Endothelial cell of umbilical vein (primary cell): ENCODE data around the gene QSER1. TPM values are rescaled to one million over a fixed set of nuclear protein-coding genes. Genes with fewer than 3 reads are reported as not detected.

Experiments
- BruUV-seq: library from RNA; stranded (reverse); fragments of 400-500 nt; replicated peaks from 2 replicates; lab custom pipeline; 2021; lab: Mats Ljungman, UMichigan
- CTCF ChIA-PET: fragments of 300-600, 350-600 bp; sonication (Branson Sonifier 250); formaldehyde crosslinking; loops from one replicate; lab custom pipeline; 2021; ENCODE audit warnings: antibody characterized with exemption, inconsistent platforms; lab: Charles Lee
- POLR2A ChIA-PET: fragments of 300-600, 350-600 bp; sonication (Branson Sonifier 250); formaldehyde crosslinking; loops from one replicate; lab custom pipeline; 2021; ENCODE audit warnings: antibody characterized with exemption, inconsistent platforms; lab: Charles Lee
- DNase-seq: peaks from one replicate; pipeline ENCODE4 v3.0.0-alpha.2; 2011; ENCODE audit warnings: low read depth, low spot score
- FAIRE-seq: peaks from 2 replicates; lab custom pipeline; 2011; peaks lifted over from hg19 to GRCh38; lab: Jason Lieb, UNC
- H2AFZ ChIP-seq: 2 replicates; pipeline ENCODE4 v1.6.0; 2012; ENCODE audit warnings: low read depth, low read length, control low read depth, inconsistent platforms
- H3K27ac ChIP-seq: 2 replicates; pipeline ENCODE4 v1.5.1; 2011; ENCODE audit warnings: low read depth, mild to moderate bottlenecking, control low read depth, low read length, moderate library complexity; ENCODE audit not compliant: insufficient read depth
- H3K27me3 ChIP-seq, 2 experiments: 2 replicates each; pipeline versions ENCODE4 v1.6.0 to v1.6.1; 2011; ENCODE audit warnings: low read length in 2 of 2, mixed read lengths in 1 of 2; ENCODE audit not compliant: control insufficient read depth in 2 of 2, insufficient read depth in 2 of 2
- H3K36me3 ChIP-seq, 2 experiments: 2 replicates in 1 of 2; 3 replicates in 1 of 2; pipeline ENCODE4 v1.5.1; 2011; ENCODE audit warnings: low read length in 2 of 2, mild to moderate bottlenecking in 1 of 2, moderate library complexity in 1 of 2; ENCODE audit not compliant: control insufficient read depth in 2 of 2, insufficient read depth in 2 of 2; ENCODE audit errors: extremely low read depth in 1 of 2
- H3K4me1 ChIP-seq: 3 replicates; pipeline ENCODE4 v1.5.1; 2011; ENCODE audit warnings: mild to moderate bottlenecking, low read length; ENCODE audit not compliant: control insufficient read depth, insufficient read depth; ENCODE audit errors: extremely low read depth
- H3K4me2 ChIP-seq: 2 replicates; pipeline ENCODE4 v1.6.1; 2011; ENCODE audit warnings: low read length, control low read depth, mixed read lengths; ENCODE audit not compliant: insufficient read depth
- H3K4me3 ChIP-seq, 3 experiments: fragments of 200-600 bp in 1 of 3; sonication (generic), shearing (Covaris generic) in 1 of 3; replicated peaks in 1 of 3; 2 replicates each; pipeline ENCODE4 v1.5.1; 2011 to 2016; ENCODE audit warnings: control low read depth in 3 of 3, low read length in 3 of 3, mild to moderate bottlenecking in 2 of 3, inconsistent platforms in 1 of 3, low read depth in 1 of 3, moderate library complexity in 1 of 3; ENCODE audit not compliant: insufficient read depth in 1 of 3
- H3K79me2 ChIP-seq: 2 replicates; pipeline ENCODE4 v1.6.0; 2012; ENCODE audit warnings: low read length, inconsistent platforms; ENCODE audit not compliant: control insufficient read depth, insufficient read depth
- H3K9ac ChIP-seq: replicated peaks from 2 replicates; pipeline ENCODE3; 2011; ENCODE audit warnings: low read length, control low read depth; ENCODE audit not compliant: insufficient read depth; ENCODE audit errors: extremely low read depth
- H3K9me1 ChIP-seq: replicated peaks from 3 replicates; pipeline ENCODE4 v1.6.0; 2011; ENCODE audit warnings: mild to moderate bottlenecking, low read length; ENCODE audit not compliant: control insufficient read depth, insufficient read depth; ENCODE audit errors: extremely low read depth
- H3K9me3 ChIP-seq: replicated peaks from 2 replicates; pipeline ENCODE4 v1.5.1; 2012; ENCODE audit warnings: low read length, inconsistent platforms; ENCODE audit not compliant: control insufficient read depth, insufficient read depth
- H4K20me1 ChIP-seq: replicated peaks from 2 replicates; pipeline ENCODE3; 2011; ENCODE audit warnings: mild to moderate bottlenecking, low read length; ENCODE audit not compliant: control insufficient read depth, insufficient read depth; ENCODE audit errors: extremely low read depth
- CTCF ChIP-seq, 2 donors: IDR thresholded peaks; 1 replicate in 1 of 2; 2 replicates in 1 of 2; pipeline ENCODE4 v1.5.1; 2011; ENCODE audit warnings: low read length in 2 of 2, mild to moderate bottlenecking in 2 of 2, moderate library complexity in 2 of 2, control low read depth in 1 of 2, inconsistent platforms in 1 of 2, low read depth in 1 of 2; ENCODE audit not compliant: insufficient read depth in 1 of 2; ENCODE audit errors: extremely low read depth in 1 of 2
- FOS ChIP-seq: IDR thresholded peaks from 2 replicates; pipeline ENCODE4 v1.6.1; 2011; ENCODE audit warnings: mild to moderate bottlenecking, low read length, moderate library complexity, borderline replicate concordance; ENCODE audit not compliant: insufficient read depth
- JUN ChIP-seq: IDR thresholded peaks from 2 replicates; pipeline ENCODE4 v1.6.1; 2011; ENCODE audit warnings: borderline replicate concordance, low read depth; ENCODE audit not compliant: insufficient read length, insufficient read depth
- MYC ChIP-seq: IDR thresholded peaks from one replicate; pipeline ENCODE4 v1.6.1; 2011; ENCODE audit warnings: mild to moderate bottlenecking, low read depth, low read length
- POLR2A ChIP-seq: IDR thresholded peaks from 2 replicates; pipeline ENCODE4 v1.6.1; 2012; ENCODE audit warnings: low read depth, mild to moderate bottlenecking, control low read depth, low read length
- POLR2AphosphoS5 ChIP-seq: IDR thresholded peaks from 2 replicates; pipeline ENCODE4 v1.6.1; 2012; ENCODE audit warnings: low read depth, mild to moderate bottlenecking, control low read depth, low read length, moderate library complexity; ENCODE audit not compliant: insufficient read depth
- dilution Hi-C: fragments of 300-500 bp; cut with MboI; formaldehyde crosslinking; loops from one replicate; pipeline ENCODE4 v1.15.0; 2019; ENCODE audit warnings: low sequenced_read_pairs; ENCODE audit not compliant: extremely low pct_ligation_motif_present
- intact Hi-C: fragments of 100-400 bp; cut with micrococcal nuclease; formaldehyde crosslinking; loops from one replicate; pipeline ENCODE4 v1.10.0; 2022
- polyA plus RNA-seq, 4 experiments: library from polyadenylated mRNA; depleted of rRNA in 3 of 4; stranded (reverse) in 3 of 4; unstranded in 1 of 4; fragments of >200 nt; gene quantifications; 2 replicates each; pipeline versions ENCODE4 v1.2.1 to v1.2.3, GENCODE V29; 2011 to 2012; ENCODE audit warnings: missing spikeins in 1 of 4
- total RNA-seq: library from RNA; stranded (reverse); gene quantifications from 2 replicates; pipeline ENCODE4 v1.2.3, GENCODE V29; 2021
- TF ChIP-seq, protein P1 (sequence below): IDR thresholded peaks from 2 replicates; pipeline ENCODE4 v1.6.1; 2011; ENCODE audit not compliant: insufficient read depth, insufficient read length

QSER1 gene
- total and polyA plus RNA-seq, 2 donors (not counting 3 experiments of a cell fraction or from before 2014, with no cell fraction given): 5.5 to 36.6 TPM

GRCh38 chr11:32990481-32990880 is 97.9 kb downstream of the QSER1 start:
- Histone ChIP-seq H3K36me3 (no peaks in the 10 kb centered on the region), H3K4me2 (no peak overlapping the region), H4K20me1 (no peaks in the 10 kb centered on the region), H3K4me3 (no peak overlapping the region), H3K79me2 (no peaks in the 10 kb centered on the region), H3K9me3 (no peaks in the 10 kb centered on the region), H2AFZ (no peak overlapping the region), H3K27ac (no peak overlapping the region), H3K27me3 (peaks cover 8 to 11% of the 10 kb centered on the region in 2 experiments), H3K9me1 (no peaks in the 10 kb centered on the region), H3K4me1 (no peaks in the 10 kb centered on the region), H3K9ac (no peak overlapping the region)
- intact Hi-C loops (no loop called here), dilution Hi-C loops (no loop called here)
- DNase-seq (no peak), FAIRE-seq (no peak)
- POLR2A ChIA-PET: no interaction called here
- BruUV-seq: no TSS peak
- TF ChIP-seq FOS (no peak), POLR2A (no peak), POLR2AphosphoS5 (no peak), JUN (no peak), CTCF (IDR thresholded peaks at IDR 0.05; ENCODE audit: extremely low read depth in 1 of 2, insufficient read depth in 1 of 2, low read depth in 1 of 2, low read length in 2 of 2) (no peak)
- TF ChIP-seq, protein P1, sequence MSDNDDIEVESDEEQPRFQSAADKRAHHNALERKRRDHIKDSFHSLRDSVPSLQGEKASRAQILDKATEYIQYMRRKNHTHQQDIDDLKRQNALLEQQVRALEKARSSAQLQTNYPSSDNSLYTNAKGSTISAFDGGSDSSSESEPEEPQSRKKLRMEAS: no peak
- CTCF ChIA-PET: no interaction called here

- TF ChIP-seq, protein P1: no peak
- TF ChIP-seq MYC: no peak
- TF ChIP-seq FOS: no peak
- no peak for TF ChIP-seq POLR2A
- Histone ChIP-seq H3K9me3 (no peaks in the 10 kb centered on the region), H3K4me3 (no peak overlapping the region), H3K9me1 (no peaks in the 10 kb centered on the region), H3K79me2 (no peaks in the 10 kb centered on the region), H4K20me1 (no peaks in the 10 kb centered on the region), H3K4me2 (no peak overlapping the region), H3K27ac (no peak overlapping the region), H2AFZ (no peak overlapping the region), H3K9ac (no peak overlapping the region), H3K4me1 (no peaks in the 10 kb centered on the region), H3K36me3 (no peaks in the 10 kb centered on the region), H3K27me3 (peaks cover 12 to 17% of the 10 kb centered on the region in 2 experiments)
- BruUV-seq: no TSS peak
- CTCF ChIA-PET: no interaction called here
- POLR2A ChIA-PET: no interaction called here
- dilution Hi-C loops: no loop called here
- DNase-seq (no peak), FAIRE-seq (no peak)
- intact Hi-C loops: no loop called here
Observed at GRCh38 chr11:32991427-32991826, 98.8 kb downstream of the QSER1 start.
